IMR-90 (cell line): ENCODE data around the gene ANXA3. TPM values are rescaled to one million over a fixed set of nuclear protein-coding genes. Genes with fewer than 3 reads are reported as not detected.
A peak's percentile ranks its signal among the peaks of the same experiment; 100 is the strongest.

Experiments used
- ATAC-seq: fragments of 200-7000 bp; cut with Tn5 transposase; 2 replicates; pipeline ENCODE4 v1.9.1; 2020; ENCODE audit warnings: low read depth, mild to moderate bottlenecking, moderate library complexity
- BruUV-seq: library from RNA; stranded (reverse); fragments of 400-500 nt; replicated peaks from 2 replicates; lab custom pipeline; 2021; lab: Mats Ljungman, UMichigan
- CTCF ChIA-PET: fragments of 300-600 bp; formaldehyde crosslinking; extraction: SDS; loops from one replicate; lab custom pipeline; 2021; ENCODE audit warnings: antibody characterized with exemption; lab: Yijun Ruan, JAX
- POLR2A ChIA-PET: fragments of 300-600 bp; sonication (Branson Sonifier 250); formaldehyde crosslinking; loops from one replicate; lab custom pipeline; 2022; ENCODE audit warnings: antibody characterized with exemption; ENCODE audit not compliant: unreplicated experiment; lab: Charles Lee
- DNase-seq: peaks from one replicate; pipeline ENCODE4 v3.0.0; 2013
- H2AFZ ChIP-seq: replicated peaks from 2 replicates; pipeline ENCODE3; 2013; ENCODE audit warnings: low read length, mild to moderate bottlenecking; ENCODE audit not compliant: poor library complexity
- H2AK5ac ChIP-seq: 2 replicates; pipeline ENCODE4 v1.6.1; 2013; ENCODE audit warnings: low read depth, low read length, inconsistent platforms
- H2AK9ac ChIP-seq: replicated peaks from 2 replicates; pipeline ENCODE3; 2013; ENCODE audit warnings: mild to moderate bottlenecking, low read depth, low read length, moderate library complexity; ENCODE audit not compliant: poor library complexity
- H2BK120ac ChIP-seq: 2 replicates; pipeline ENCODE4 v1.6.1; 2013; ENCODE audit warnings: low read depth, low read length, inconsistent platforms
- H2BK15ac ChIP-seq: 3 replicates; pipeline ENCODE4 v1.6.1; 2013; ENCODE audit warnings: low read depth, low read length, inconsistent platforms
- H2BK20ac ChIP-seq: 2 replicates; pipeline ENCODE4 v1.6.1; 2013; ENCODE audit warnings: low read depth, mild to moderate bottlenecking, inconsistent platforms, low read length, moderate library complexity
- H2BK5ac ChIP-seq: 2 replicates; pipeline ENCODE4 v1.6.1; 2013; ENCODE audit warnings: mild to moderate bottlenecking, low read depth, low read length, inconsistent platforms; ENCODE audit not compliant: poor library complexity, severe bottlenecking
- H3K14ac ChIP-seq: replicated peaks from 2 replicates; pipeline ENCODE4 v1.6.1; 2013; ENCODE audit warnings: low read depth, low read length, inconsistent platforms
- H3K18ac ChIP-seq: 2 replicates; pipeline ENCODE4 v1.6.1; 2013; ENCODE audit warnings: low read depth, low read length, control low read depth
- H3K23ac ChIP-seq: 2 replicates; pipeline ENCODE4 v1.6.1; 2013; ENCODE audit warnings: low read depth, low read length, inconsistent platforms
- H3K27ac ChIP-seq: 2 replicates; pipeline ENCODE4 v1.5.1; 2013; ENCODE audit warnings: mild to moderate bottlenecking, control low read depth, low read length; ENCODE audit not compliant: insufficient read depth
- H3K27me3 ChIP-seq: 2 replicates; pipeline ENCODE4 v1.6.1; 2013; ENCODE audit warnings: low read length; ENCODE audit not compliant: control insufficient read depth, insufficient read depth
- H3K36me3 ChIP-seq: 2 replicates; pipeline ENCODE4 v1.6.1; 2013; ENCODE audit warnings: low read length, mixed read lengths; ENCODE audit not compliant: control insufficient read depth, insufficient read depth
- H3K4ac ChIP-seq: 2 replicates; pipeline ENCODE4 v1.6.1; 2013; ENCODE audit warnings: low read depth, low read length, inconsistent platforms
- H3K4me1 ChIP-seq: 2 replicates; pipeline ENCODE4 v1.6.1; 2013; ENCODE audit warnings: low read length, mixed read lengths; ENCODE audit not compliant: control insufficient read depth, insufficient read depth
- H3K4me2 ChIP-seq: 2 replicates; pipeline ENCODE4 v1.6.1; 2013; ENCODE audit warnings: low read depth, mild to moderate bottlenecking, control low read depth, low read length, moderate library complexity
- H3K4me3 ChIP-seq: 2 replicates; pipeline ENCODE4 v1.5.1; 2013; ENCODE audit warnings: low read depth, mild to moderate bottlenecking, control low read depth, low read length, moderate library complexity; ENCODE audit not compliant: insufficient read depth
- H3K56ac ChIP-seq: 2 replicates; pipeline ENCODE4 v1.6.1; 2013; ENCODE audit warnings: low read length, inconsistent platforms; ENCODE audit not compliant: insufficient read depth; ENCODE audit errors: extremely low read depth
- H3K79me1 ChIP-seq, 2 experiments: 2 replicates each; pipeline ENCODE4 v1.6.1; 2013; ENCODE audit warnings: low read length in 2 of 2, inconsistent platforms in 1 of 2, low read depth in 1 of 2
- H3K9ac ChIP-seq: 2 replicates; pipeline ENCODE4 v1.6.1; 2013; ENCODE audit warnings: low read depth, low read length, control low read depth
- H3K9me1 ChIP-seq: 2 replicates; pipeline ENCODE4 v1.6.1; 2013; ENCODE audit warnings: low read length, inconsistent platforms; ENCODE audit not compliant: insufficient read depth
- H3K9me3 ChIP-seq: 2 replicates; pipeline ENCODE4 v1.6.1; 2013; ENCODE audit warnings: low read length; ENCODE audit not compliant: control insufficient read depth, insufficient read depth
- H4K20me1 ChIP-seq: 2 replicates; pipeline ENCODE4 v1.6.1; 2013; ENCODE audit warnings: low read length, inconsistent platforms; ENCODE audit not compliant: insufficient read depth
- H4K5ac ChIP-seq: 2 replicates; pipeline ENCODE4 v1.6.1; 2013; ENCODE audit warnings: mild to moderate bottlenecking, low read depth, low read length, control low read depth
- H4K8ac ChIP-seq, 2 experiments: 2 replicates each; pipeline ENCODE4 v1.6.1; 2013; ENCODE audit warnings: low read depth in 2 of 2, low read length in 2 of 2, control low read depth in 1 of 2, inconsistent platforms in 1 of 2
- H4K91ac ChIP-seq: 2 replicates; pipeline ENCODE4 v1.6.1; 2013; ENCODE audit warnings: low read depth, low read length, inconsistent platforms; ENCODE audit not compliant: insufficient read depth
- BHLHE40 ChIP-seq: fragments of 150-350 bp; IDR thresholded peaks from 2 replicates; pipeline ENCODE4 v1.6.1; 2016; ENCODE audit warnings: mild to moderate bottlenecking, low read depth, low read length
- CEBPB ChIP-seq: IDR thresholded peaks from 2 replicates; pipeline ENCODE4 v1.6.1; 2012; ENCODE audit warnings: low read depth, low read length, improper control_type of control experiment
- CHD1 ChIP-seq: IDR thresholded peaks from 2 replicates; pipeline ENCODE4 v1.6.1; 2012; ENCODE audit warnings: low read depth, low read length, improper control_type of control experiment
- ELK1 ChIP-seq: fragments of 150-350 bp; IDR thresholded peaks from 2 replicates; pipeline ENCODE4 v1.6.1; 2016; ENCODE audit warnings: low read depth, mild to moderate bottlenecking, low read length, moderate library complexity, borderline replicate concordance
- FOS ChIP-seq: fragments of 150-350 bp; IDR thresholded peaks from 2 replicates; pipeline ENCODE4 v1.6.1; 2016; ENCODE audit warnings: low read depth, low read length
- MAFK ChIP-seq: IDR thresholded peaks from 2 replicates; pipeline ENCODE4 v1.6.1; 2012; ENCODE audit warnings: low read depth, low read length, improper control_type of control experiment
- MAZ ChIP-seq: IDR thresholded peaks from 2 replicates; pipeline ENCODE4 v1.6.1; 2012; ENCODE audit warnings: low read depth, mild to moderate bottlenecking, low read length, improper control_type of control experiment, moderate library complexity, borderline replicate concordance
- NFE2L2 ChIP-seq: fragments of 150-350 bp; IDR thresholded peaks from 2 replicates; pipeline ENCODE4 v1.6.1; 2016; ENCODE audit warnings: low read depth, mild to moderate bottlenecking, low read length
- POLR2A ChIP-seq: IDR thresholded peaks from 2 replicates; pipeline ENCODE4 v1.6.1; 2012; ENCODE audit warnings: mild to moderate bottlenecking, low read depth, low read length
- RAD21 ChIP-seq: IDR thresholded peaks from 2 replicates; pipeline ENCODE4 v1.6.1; 2012; ENCODE audit warnings: low read length, improper control_type of control experiment
- RCOR1 ChIP-seq: IDR thresholded peaks from 2 replicates; pipeline ENCODE4 v1.6.1; 2012; ENCODE audit warnings: mild to moderate bottlenecking, low read length, improper control_type of control experiment; ENCODE audit not compliant: insufficient replicate concordance
- RFX5 ChIP-seq: IDR thresholded peaks from 2 replicates; pipeline ENCODE4 v1.8.0; 2012; ENCODE audit warnings: low read depth, mild to moderate bottlenecking, low read length, moderate library complexity
- SMC3 ChIP-seq: fragments of 150-350 bp; IDR thresholded peaks from 2 replicates; pipeline ENCODE4 v1.6.1; 2016; ENCODE audit warnings: low read depth, mild to moderate bottlenecking, antibody characterized with exemption, low read length, moderate library complexity
- USF2 ChIP-seq: fragments of 150-350 bp; IDR thresholded peaks from 2 replicates; pipeline ENCODE4 v1.6.1; 2017; ENCODE audit warnings: mild to moderate bottlenecking, antibody characterized with exemption, low read length, low read depth
- WGBS, 2 experiments: methylation state at CpG; one replicate each; pipeline versions ENCODE4 v1.1.5 to v1.1.7; 2013; ENCODE audit warnings: missing lambda C conversion rate in 2 of 2; ENCODE audit not compliant: insufficient read length in 1 of 2; ENCODE audit errors: extremely low coverage in 2 of 2; 5-methylcytosine and 5-hydroxymethylcytosine counted together
- dilution Hi-C: fragments of 300-500 bp; cut with HindIII; formaldehyde crosslinking; loops from one replicate; pipeline ENCODE4 v1.14.3; 2018; ENCODE audit warnings: low sequenced_read_pairs; ENCODE audit not compliant: unreplicated experiment
- in situ Hi-C: fragments of 300-500 bp; cut with MboI; formaldehyde crosslinking; loops from 3 replicates; pipeline ENCODE4 v1.14.3; 2019; ENCODE audit warnings: low sequenced_read_pairs, inconsistent platforms, mixed read lengths
- intact Hi-C: fragments of 100-400 bp; cut with micrococcal nuclease; formaldehyde crosslinking; loops from 2 replicates; pipeline ENCODE4 v1.10.0; 2022
- polyA plus RNA-seq, 3 experiments: library from polyadenylated mRNA; depleted of rRNA; stranded (reverse); fragments of >200 nt; gene quantifications; 2 replicates each; pipeline ENCODE4 v1.2.3, GENCODE V29; 2012; ENCODE audit warnings: low replicate concordance in 1 of 3
- total RNA-seq: library from RNA; depleted of rRNA; stranded (reverse); fragments of >200 nt; gene quantifications from 2 replicates; pipeline ENCODE4 v1.2.3, GENCODE V29; 2012

The ANXA3 gene
- total and polyA plus RNA-seq, 2 of the 4 experiments (the other 2 are of a cell fraction) = 4.2 to 5.0 TPM

GRCh38 chr4:78610546-78611214 lies 59.1 kb downstream of the ANXA3 start:
- Histone ChIP-seq H3K79me1 (no peaks in the 10 kb centered on the region), H2BK20ac (peak overlapping the region; percentile 21; the same call in 1 of the 2 replicates), H3K4me2 (no peak overlapping the region), H4K20me1 (no peaks in the 10 kb centered on the region), H3K56ac (no peak overlapping the region), H3K4me1 (no peaks in the 10 kb centered on the region; the same call in 1 of the 2 replicates), H2BK5ac (no peak overlapping the region), H3K9me3 (no peaks in the 10 kb centered on the region), H2BK15ac (no peak overlapping the region), H3K18ac (no peak overlapping the region), H4K8ac (no peak overlapping the region), H2AFZ (no peak overlapping the region), H2BK120ac (no peak overlapping the region), H2AK9ac (no peak overlapping the region), H3K9me1 (no peaks in the 10 kb centered on the region), H4K5ac (no peak overlapping the region), H3K27me3 (no peaks in the 10 kb centered on the region), H3K9ac (no peak overlapping the region), H3K4ac (no peak overlapping the region), H3K23ac (no peak overlapping the region), H3K14ac (no peak overlapping the region), H3K4me3 (no peak overlapping the region), H3K36me3 (no peaks in the 10 kb centered on the region), H3K27ac (no peak overlapping the region), H2AK5ac (no peak overlapping the region), H4K91ac (no peak overlapping the region)
- ATAC-seq = no peak; the same call in 1 of the 2 replicates
- peak; percentile 41 for DNase-seq
- ChIA-PET CTCF (interaction anchor here (1.1 kb wide), 1 partner anchor 253 kb away, joined by 6 read pairs; no protein-coding TSS in a partner anchor), POLR2A (no interaction called here)
- intact Hi-C loops = loop anchor here (5.0 to 10.0 kb wide), 2 partner anchors 314 to 653 kb away; no protein-coding TSS in a partner anchor
- dilution Hi-C loops = loop anchor here (25.0 kb wide), 1 partner anchor 252 kb away; no protein-coding TSS in a partner anchor
- in situ Hi-C loops = loop anchor here (5.0 kb wide), 1 partner anchor 257 kb away; no protein-coding TSS in a partner anchor
- WGBS, 2 experiments = 83% methylated on average over 2 of the region's 3 CpGs; no CpG with 5 or more reads in 1 of the 2 experiments
- BruUV-seq = no TSS peak
- TF ChIP-seq RAD21 (no peak), RFX5 (no peak), ELK1 (no peak), BHLHE40 (no peak), POLR2A (no peak), CEBPB (no peak), MAZ (no peak), MAFK (no peak), RCOR1 (no peak), NFE2L2 (no peak), SMC3 (no peak), FOS (no peak), USF2 (no peak), CHD1 (no peak)
